NCI-H345 treated with DMSO at 0.1 percent for 48 hours (cell line): Measurements from ENCODE around the gene ANGPTL4.
"Not testable (repeated sequence)": the region's sequence is repeated elsewhere in the genome, so short reads cannot be mapped to it uniquely, and the experiment has no call there.

Experiments used
- DNase-seq: peaks from one replicate; lab custom pipeline; 2025; ENCODE audit not compliant: unreplicated experiment; lab: John Stamatoyannopoulos, UW

ANGPTL4 gene

DNA sequence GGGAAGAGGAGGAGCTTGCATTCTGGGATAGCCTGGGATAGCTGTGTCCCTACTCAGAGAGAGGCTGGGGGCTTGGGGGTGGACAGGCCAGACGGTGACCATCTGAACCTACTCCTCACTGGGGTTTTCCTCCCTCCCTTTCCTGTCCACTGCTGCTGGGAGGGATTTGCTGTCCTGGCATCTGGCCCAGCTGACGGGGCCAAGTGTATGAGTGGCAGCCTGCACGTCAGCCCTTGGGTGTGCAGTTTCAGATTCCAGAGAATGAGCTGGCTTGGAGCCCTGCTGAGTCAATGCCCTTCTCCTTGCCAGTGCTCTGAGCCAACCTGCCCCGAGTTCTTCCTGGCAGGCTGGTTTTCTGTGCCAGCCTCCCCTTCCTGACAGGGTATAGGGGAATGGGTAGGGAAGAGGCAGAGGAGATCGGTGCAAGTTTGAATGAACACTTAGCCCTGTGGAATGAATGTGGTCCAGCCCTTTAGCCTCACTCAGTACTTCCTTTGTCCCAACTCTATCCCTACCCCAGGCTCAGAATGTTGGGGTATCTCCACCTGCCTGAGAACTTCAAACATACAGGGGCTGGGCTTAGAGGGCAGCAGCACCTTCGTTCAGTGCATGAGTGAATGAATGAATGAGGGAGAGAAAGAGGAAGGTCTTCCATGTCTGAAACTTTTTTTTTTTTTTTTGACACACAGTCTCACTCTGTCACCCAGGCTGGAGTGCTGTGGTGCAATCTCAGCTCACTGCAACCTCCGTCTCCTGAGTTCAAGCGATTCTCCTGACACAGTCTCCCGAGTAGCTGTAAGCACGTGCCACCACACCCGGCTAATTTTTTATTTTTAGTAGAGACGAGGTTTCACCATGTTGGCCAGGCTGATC, 1.8 kb upstream of the ANGPTL4 start:
- peak; percentile 38 for DNase-seq

DNA sequence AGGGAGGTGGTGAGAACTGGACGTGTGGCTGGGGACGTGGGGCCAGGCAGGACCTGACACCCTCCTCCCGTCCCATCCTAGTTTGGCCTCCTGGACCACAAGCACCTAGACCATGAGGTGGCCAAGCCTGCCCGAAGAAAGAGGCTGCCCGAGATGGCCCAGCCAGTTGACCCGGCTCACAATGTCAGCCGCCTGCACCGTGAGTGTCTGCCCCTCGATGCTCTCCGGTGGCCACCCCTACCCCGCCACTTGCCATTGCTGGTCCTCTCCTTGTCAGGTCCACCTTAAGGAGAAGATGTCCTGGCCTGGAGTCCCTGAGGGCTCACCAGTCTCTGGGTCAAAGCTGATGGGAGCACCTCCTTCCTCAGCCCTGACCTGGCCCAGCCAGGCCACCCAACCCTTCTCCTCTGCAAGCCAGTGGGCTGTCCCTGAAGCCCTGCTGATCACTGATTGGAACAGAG, 2.2 kb downstream of the ANGPTL4 start:
- no peak for DNase-seq

DNA sequence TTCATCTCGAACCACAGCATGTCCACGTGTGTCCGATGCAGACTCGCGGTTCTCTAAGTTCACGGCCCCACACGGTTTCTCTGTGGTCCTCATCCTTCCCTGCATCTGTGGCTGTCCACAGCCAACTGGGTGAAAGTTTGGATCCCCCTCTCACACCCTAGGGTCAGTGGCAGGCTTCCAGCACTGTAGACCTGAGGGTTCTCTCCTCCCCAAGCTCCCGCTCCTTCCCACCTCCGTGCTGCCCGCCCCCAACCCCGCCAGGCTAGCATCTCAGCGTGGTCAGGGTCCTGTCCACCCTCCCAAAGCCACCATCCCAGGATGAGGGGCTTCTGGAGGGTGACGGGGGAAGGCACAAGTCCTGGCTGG, 3.0 kb downstream of the ANGPTL4 start:
- no peak for DNase-seq

DNA sequence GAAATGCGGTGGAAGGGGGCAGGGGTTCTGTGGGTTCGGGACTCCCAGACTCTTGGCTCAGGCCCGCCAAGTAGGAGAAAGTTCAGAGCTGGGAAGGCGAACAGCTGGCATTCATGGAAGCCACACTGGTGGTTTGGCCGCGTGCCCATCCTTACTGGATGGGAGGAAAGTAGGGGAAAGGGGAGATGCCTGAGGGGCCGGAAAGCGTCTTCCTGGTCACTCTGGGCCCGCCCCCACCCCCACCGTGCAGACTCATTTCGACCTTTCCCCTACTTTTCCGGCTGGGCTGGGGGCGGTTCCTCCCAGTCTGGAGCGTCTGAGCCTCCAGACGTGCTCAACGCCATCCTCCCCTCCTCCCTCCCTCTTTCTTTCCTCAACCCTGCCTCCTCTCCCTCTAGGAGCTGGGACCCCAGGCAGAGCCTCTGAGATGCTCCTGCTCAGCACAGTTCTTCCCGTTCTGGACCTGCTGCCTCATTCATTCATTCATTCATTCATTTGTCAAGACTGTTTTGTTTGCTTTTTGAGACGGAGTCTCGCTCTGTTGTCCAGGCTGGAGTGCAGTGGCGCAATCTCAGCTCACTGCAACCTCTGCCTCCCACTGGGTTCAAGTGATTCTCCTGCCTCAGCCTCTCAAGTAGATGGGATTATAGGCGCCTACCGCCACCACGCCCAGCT, 3.5 kb downstream of the ANGPTL4 start:
- no peak for DNase-seq

DNA sequence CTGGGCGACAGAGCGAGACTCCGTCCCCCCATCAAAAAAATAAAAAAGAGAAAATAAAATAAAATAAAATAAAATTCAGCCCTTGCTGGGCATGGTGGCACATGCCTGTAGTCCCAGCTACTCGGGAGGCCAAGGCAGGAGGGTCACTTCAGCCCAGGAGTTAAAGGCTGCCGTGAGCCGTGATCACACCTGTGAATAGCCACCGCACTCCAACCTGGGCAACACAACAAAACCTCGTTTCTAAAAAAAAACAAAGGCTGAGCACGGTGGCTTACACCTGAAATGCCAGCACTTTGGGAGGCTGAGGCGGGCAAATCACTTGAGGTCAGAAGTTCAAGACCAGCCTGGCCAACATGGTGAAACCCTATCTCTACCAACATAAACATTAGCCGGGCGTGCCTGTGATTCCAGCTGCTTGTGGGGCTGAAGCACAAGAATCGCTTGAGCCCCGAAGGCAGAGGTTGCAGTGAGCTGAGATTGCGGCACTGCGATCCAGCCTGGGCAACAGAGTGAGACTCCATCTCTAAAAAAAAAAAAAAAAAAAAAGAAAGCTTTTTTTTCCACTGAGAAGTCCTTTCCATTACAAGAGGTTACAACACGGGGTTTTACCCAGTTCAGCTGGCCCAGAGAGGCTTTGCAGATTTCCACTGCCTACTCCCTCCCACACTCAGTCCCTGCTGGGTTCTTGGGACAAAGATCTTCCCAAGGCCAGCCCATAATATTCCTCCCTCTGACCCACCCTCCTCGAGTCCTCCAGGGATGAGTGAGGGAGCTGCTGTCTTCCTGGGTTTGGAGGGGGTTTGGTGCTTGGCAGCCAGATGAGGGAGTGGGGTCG, 6.4 kb downstream of the ANGPTL4 start:
- DNase-seq: no peak

DNA sequence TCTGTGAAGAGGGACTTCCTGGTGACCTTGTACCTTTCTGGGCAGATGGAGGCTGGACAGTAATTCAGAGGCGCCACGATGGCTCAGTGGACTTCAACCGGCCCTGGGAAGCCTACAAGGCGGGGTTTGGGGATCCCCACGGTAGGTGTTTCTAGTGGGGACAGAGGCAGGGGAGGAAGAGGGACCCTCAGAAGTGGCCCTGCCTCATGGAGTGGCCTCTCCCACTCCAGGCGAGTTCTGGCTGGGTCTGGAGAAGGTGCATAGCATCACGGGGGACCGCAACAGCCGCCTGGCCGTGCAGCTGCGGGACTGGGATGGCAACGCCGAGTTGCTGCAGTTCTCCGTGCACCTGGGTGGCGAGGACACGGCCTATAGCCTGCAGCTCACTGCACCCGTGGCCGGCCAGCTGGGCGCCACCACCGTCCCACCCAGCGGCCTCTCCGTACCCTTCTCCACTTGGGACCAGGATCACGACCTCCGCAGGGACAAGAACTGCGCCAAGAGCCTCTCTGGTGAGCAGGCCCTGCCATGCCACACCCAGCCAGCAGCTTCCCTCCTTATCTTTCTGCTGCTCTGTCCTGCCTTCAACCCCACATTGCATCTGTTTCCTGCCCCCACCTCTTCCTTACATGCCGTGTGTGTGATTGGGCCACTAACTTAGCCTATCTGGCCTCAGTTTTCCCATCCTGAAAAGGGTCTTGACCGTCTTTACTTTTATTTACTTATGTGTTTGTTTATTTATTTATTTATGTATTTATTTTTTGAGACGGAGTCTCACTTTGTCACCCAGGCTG, 7.3 kb downstream of the ANGPTL4 start:
- no peak for DNase-seq

DNA sequence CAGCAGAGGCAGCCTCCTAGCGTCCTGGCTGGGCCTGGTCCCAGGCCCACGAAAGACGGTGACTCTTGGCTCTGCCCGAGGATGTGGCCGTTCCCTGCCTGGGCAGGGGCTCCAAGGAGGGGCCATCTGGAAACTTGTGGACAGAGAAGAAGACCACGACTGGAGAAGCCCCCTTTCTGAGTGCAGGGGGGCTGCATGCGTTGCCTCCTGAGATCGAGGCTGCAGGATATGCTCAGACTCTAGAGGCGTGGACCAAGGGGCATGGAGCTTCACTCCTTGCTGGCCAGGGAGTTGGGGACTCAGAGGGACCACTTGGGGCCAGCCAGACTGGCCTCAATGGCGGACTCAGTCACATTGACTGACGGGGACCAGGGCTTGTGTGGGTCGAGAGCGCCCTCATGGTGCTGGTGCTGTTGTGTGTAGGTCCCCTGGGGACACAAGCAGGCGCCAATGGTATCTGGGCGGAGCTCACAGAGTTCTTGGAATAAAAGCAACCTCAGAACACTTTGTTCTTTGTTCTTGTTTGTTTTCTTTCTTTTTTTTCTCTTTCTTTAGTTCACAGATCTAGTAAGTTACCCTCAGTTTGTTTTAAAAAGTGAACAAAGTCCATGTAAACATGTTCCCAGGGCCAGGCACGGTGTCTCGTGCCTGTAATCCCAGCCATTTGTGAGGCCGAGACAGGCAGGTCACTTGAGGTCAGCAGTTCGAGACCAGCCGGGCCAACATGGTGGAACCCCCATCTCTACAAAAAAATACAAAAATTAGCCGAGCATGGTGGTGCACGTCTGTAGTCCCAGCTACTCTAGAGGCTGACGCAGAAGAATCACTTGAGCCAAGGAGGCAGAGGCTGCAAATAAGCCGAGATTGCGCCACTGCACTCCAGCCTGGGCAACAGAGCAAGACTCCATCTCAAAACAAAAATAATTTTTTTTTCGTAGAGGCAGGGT, 10.2 kb downstream of the ANGPTL4 start:
- DNase-seq: no peak

DNA sequence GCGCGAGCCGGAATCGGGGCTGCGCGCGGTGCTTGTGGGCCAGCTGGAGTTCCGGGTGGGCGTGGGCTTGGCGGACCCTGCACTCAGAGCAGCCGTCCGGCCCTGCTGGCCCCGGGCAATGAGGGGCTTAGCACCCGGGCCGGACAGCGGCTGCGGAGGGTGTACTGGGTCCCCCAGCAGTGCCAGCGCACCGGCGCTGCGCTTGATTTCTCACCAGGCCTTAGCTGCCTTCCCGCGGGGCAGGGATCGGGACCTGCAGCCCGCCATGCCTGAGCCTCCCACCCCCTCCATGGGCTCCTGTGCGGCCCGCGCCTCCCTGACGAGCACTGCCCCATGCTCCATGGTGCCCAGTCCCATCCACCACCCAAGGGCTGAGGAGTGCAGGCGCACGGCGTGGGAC, 11.8 kb downstream of the ANGPTL4 start:
- not testable (repeated sequence) for DNase-seq

DNA sequence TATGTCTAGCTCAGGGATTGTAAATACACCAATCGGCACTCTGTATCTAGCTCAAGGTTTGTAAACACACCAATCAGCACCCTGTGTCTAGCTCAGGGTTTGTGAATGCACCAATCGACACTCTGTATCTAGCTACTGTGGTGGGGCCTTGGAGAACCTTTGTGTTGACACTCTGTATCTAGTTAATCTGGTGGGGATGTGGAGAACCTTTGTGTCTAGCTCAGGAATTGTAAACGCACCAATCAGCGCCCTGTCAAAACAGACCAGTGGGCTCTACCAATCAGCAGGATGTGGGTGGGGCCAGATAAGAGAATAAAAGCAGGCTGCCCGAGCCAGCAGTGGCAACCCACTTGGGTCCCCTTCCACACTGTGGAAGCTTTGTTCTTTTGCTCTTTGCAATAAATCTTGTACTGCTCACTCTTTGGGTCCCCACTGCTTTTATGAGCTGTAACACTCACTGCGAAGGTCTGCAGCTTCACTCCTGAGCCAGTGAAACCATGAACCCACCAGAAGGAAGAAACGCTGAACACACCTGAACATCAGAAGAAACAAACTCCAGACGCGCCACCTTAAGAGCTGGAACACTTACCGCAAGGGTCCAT, 12.5 kb downstream of the ANGPTL4 start:
- DNase-seq: not testable (repeated sequence)

DNA sequence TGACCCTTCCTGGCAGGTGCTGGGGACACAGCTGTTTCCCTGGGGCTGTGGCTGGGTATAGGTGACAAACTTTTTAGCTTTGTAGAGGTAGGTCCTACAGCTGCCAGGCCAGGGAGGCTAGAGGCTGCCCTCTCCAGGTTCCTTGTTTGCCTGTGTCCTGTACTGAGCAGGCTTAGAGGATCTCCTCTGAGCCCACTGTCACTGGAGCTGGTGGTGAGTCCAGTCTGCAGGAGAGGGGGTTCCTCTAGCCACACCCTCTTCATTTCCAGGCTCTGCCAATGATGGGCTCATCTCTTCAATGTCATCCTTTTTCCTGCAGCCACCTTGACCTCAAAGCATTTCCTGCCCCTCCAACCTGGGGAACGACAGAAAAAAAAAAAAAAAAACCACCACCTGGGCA, 13.6 kb downstream of the ANGPTL4 start:
- no peak for DNase-seq

DNA sequence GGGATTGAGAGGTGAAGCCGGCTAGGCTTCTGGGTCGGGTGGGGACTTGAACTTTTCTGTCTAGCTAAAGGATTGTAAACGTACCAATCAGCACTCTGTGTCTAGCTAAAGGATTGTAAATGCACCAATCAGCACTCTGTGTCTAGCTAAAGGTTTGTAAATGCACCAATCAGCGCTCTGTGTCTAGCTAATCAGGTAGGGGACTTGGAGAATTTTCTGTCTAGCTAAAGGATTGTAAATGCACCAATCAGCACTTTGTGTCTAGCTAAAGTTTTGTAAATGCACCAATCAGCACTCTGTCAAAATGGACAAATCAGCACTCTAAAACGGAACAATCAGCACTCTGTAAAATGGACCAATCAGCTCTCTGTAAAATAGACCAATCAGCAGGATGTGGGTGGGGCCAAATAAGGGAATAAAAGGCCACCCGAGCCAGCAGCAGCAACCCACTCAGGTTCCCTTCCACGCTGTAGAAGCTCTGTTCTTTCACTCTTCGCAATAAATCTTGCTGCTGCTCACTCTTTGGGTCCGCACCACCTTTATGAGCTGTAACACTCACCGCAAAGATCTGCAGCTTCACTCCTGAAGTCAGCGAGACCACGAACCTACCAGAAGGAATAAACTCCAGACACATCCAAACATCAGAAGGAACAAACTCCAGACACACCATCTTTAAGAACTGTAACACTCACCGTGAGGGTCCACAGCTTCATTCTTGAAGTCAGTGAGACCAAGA, 15.4 kb downstream of the ANGPTL4 start:
- not testable (repeated sequence) for DNase-seq

DNA sequence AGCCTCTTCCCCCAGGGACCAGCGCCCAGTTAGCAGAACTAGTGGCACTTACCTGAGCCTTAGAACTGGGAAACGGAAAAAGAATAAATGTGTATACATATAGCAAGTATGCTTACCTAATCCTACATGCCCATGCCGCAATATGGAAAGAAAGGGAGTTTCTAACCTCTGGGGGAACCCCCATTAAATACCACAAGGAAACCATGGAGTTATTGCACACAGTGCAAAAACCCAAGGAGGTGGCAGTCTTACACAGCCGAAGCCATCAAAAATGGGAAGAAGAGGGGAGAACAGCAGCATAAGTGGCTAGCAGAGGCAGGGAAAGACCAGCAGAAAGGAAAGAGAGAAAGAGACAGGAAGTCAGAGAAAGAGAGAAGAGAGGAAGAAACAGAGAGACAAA, 20.6 kb downstream of the ANGPTL4 start:
- DNase-seq: not testable (repeated sequence)

DNA sequence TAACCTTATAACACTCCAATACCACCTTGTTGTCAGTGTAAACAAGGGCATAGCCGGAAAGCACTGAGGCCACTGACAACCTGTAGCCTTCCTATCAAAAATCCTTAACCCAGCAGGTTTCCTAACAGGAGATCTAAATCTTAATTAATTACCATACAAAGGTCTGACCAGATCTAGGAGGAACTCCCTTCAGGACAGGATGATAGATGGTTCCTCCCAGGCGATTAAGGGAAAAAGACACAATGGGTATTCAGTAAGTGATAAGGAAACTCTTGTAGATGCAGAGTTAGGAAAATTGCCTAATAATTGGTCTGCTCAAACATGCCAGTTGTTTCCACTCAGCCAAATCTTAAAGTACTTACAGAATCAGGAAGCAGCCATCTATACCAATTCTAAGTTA, 21.1 kb downstream of the ANGPTL4 start:
- DNase-seq: not testable (repeated sequence)

DNA sequence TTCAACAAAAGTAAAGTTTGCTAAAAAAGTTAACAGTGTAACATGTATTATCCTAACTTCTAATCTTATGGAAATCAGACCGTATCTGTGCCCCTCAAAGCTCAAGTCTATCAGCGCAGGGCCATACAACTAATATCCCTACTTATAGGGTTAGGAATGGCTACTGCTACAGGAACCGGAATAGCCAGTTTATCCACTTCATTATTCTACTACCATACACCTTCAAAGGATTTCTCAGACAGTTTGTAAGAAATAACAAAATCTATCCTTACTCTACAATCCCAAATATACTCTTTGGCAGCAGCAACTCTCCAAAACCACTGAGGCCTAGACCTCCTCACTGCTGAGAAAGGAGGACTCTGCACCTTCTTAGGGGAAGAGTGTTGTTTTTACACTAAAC, 21.6 kb downstream of the ANGPTL4 start:
- DNase-seq: not testable (repeated sequence)

DNA sequence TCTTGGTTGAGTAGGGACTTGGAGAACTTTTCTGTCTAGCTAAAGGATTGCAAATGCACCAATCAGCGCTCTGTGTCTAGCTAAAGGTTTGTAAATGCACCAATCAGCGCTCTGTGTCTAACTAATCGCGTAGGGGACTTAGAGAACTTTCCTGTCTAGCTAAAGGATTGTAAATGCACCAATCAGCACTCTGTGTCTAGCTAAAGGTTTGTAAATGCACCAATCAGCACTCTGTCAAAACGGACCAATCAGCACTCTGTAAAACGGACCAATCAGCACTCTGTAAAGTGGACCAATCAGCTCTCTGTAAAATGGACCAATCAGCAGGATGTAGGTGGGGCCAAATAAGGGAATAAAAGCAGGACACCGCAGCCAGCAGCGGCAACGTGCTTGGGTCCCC, 22.5 kb downstream of the ANGPTL4 start:
- not testable (repeated sequence) for DNase-seq

DNA sequence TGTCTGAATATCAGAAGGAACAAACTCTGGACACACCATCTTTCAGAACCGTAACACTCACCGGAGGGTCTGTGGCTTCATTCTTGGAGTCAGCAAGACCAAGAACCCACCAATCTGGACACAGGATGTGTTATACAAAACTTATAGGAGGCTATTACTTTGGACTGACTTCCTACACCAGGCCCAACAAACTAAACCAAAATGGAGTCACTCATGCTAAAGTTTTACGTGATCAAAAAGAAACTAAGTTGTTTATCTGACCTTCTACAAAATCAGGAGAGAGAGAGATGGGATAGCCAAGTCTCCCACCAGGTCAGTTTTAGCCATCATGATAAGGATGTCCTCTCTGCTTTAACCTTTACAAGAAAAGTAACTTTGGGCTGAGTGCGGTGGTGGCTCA, 23.0 kb downstream of the ANGPTL4 start:
- no peak for DNase-seq

DNA sequence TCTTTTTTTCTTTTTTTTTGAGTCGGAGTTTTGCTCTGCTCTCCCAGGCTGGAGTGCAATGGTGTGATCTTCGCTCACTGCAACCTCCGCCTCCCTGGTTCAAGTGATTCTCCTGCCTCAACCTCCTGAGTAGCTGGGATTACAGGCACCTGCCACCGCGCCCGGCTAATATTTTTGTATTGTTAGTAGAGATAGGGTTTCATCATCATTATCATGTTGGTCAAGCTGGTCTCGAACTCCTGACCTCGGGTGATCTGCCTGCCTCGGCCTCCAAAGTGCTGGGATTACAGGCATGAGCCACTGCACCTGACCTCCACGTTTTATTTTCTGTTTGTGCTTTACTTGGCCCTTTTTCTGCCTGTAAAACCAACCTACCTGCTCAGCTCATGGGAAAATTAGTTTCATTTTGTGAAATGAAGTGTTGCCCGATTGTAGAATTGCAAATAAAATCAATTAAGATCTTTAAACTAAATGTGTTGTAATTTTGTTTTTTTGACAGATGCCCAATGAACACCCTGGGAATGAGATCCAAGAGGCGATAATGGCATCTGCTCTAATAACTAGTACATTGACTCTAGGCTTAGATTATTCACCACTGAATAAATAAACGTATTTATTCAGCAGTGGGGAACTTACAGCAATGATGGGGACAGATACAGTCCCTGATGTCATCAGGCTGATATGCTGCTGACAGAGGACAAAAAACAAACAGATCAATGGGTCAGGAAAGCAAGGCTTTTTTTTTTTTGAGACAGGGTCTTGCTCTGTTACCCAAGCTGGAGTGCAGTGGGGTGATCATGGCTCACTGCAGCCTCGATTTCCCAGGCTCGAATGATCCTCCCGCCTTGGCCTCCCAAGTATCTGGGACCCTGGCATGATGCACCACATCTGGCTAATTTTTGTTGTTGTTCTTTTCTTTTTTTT, 24.0 kb downstream of the ANGPTL4 start:
- no peak for DNase-seq

DNA sequence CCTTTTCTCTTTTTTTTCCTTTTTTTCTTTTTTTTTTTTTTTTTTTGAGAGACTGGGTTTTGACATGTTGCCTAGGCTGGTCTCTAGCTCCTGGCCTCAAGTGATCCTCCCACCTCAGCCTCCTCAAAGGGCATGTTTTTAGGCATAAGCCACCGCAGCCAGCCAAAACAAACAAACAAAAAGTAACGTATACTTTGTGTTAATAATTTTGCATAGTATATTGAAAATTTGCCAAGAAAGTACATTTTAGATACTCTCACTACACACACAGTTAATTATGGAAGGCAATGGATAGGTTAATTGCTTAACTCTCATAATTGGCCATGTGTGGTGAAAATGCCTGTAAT, 24.6 kb downstream of the ANGPTL4 start:
- no peak for DNase-seq
